ENCODE measurements around the gene TMOD4.

Gene TMOD4

GRCh38 chr1:151137789-151138188 is 38.0 kb downstream of the TMOD4 start:
- DNase-seq: no peak

- DNase-seq: no peak
Observed at GRCh38 chr1:151135433-151136385, 40.1 kb downstream of the TMOD4 start.

DNA sequence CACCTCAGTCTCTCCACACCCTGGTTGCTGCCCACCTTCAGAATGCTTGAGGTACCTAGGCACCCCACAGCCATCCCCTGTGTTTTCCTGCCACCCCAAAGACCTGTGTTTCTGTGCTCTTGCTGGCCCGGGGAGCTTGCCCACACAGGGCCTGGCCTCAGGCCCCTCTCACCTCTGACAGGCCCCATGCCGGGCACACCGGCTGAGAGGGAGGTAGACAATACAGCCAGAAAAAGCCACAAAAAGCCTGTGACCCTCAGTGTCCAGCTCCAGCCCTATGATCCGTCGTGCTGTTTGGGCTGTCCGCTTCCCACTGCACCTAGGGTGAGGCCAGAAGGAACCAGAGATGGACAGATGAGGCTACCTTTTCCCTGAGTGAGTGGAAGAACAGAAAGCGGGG is 40.8 kb downstream of the TMOD4 start:
- DNase-seq: no peak

DNA sequence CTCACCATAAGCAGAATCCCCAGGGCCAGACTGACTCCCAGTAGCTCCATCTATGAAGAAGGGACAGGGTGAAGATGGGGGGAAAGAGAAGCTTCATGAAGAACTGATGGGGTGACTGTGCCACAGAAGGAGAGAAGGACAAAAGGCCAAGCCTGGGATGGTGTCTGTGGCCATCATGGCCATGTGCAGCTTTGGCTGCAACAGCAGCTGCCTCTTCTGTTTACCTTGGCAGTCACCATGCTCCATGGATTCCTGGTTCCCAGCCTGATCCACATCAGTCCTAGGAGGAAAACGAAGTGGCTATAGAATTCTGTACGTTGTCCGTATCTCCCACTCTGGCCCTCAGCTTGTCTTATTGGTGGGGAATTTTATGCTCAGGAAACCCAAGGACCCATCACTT is 41.4 kb downstream of the TMOD4 start:
- DNase-seq: no peak

DNA sequence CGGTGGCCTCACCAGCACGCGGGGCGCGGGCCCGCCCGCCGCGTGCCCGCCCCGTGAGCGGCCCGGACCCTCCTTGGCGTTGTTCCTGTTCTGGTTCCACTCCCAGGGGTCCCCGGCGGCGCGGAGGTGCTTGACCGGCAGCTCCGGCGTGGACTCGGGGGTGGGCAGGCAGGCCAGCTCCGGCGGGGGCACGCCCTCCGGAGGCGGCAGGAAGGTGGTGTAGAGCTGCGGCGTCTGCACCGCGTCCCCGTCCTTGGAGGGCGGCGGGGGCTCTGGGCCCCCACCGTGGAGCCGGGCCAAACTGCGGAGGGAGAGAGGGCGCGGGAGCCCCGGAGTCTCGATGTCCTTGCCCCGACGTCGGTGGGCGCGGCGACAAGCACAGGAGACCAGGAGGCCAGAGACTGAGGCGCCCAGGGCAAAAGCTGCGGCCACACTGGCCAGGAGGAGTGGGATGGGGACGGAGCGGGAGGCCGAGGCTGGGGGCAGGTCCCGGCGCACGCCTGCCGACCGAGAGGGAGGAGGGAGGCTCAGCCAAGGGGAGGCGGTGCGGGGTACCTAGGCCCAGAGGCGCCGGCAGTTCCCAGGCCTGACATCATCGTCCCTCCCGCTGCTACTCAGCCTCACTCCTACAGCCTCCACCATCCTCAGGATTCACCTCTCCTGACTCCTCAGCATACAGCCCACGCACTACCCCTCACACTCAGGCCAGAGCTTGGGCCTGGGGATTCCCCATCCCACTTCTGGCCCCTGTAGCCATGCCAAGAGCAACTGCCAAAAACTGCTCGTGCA is 42.6 kb downstream of the TMOD4 start:
- DNase-seq: no peak

DNA sequence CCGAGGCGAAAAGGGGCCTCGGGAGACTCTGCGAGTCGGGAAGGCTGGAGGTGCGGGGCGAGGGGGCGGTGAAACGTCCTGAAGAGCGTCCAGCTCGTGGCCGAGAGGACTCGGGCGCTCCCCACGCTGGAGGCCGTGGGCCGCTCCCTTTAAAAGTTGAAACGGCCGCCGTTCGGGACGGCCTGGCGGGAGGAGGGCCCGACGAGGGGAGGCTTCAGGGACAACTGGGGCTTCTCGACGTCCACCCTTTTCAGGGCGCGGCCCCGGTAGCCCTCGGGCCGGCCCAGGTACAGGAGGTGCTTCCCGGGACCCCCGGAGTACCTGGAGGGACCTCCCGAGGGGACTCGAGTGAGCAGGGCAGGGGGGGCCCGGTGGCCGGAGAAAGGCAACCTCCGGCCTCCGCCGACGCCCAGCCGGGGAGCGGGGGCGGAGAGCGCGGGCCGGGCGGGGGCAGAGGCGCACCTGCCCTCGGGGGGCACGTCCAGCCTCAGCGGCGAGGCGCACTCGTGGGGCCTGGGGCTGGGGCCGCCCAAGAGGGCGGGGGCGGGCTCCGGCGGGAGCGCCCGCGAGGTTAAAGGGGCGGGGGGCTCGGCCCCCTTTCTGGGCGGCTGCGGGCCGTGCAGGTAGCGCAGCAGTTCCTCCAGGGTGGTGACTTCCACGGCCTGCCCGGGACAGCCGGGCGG is 43.3 kb downstream of the TMOD4 start:
- DNase-seq: no peak

- no peak for DNase-seq
Observed at GRCh38 chr1:151131701-151132334, 44.0 kb downstream of the TMOD4 start.

- DNase-seq: peak; percentile 80
Observed at GRCh38 chr1:151130987-151131586, 44.7 kb downstream of the TMOD4 start.

DNA sequence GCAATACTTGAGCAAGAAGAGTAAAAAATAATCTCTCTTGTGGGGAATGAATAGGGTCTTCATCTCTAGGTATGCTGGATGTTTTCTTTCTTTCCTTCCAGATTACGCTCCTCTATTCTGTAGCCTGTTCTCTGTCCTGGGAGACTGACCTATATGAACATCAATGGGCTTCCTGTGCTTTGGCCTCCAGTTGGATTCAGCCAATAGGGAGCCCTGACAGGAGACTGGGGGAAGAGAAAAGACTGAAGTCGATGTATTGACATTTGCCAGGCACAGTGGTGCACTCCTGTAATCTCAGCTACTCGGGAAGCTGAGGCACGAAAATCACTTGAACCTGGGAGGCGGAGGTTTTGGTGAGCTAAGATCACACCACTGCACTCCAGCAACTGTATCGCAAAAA is 47.0 kb downstream of the TMOD4 start:
- no peak for DNase-seq

- no peak for DNase-seq
Observed at GRCh38 chr1:151124763-151125403, 50.9 kb downstream of the TMOD4 start.
